GDM1 (cell line): ENCODE results near the gene DYNLT2B.
"Not testable (repeated sequence)": the region's sequence is repeated elsewhere in the genome, so short reads cannot be mapped to it uniquely, and the experiment has no call there.

Source experiments
- DNase-seq: peaks from one replicate; lab custom pipeline; 2025; lab: John Stamatoyannopoulos, UW

The DYNLT2B gene

GRCh38 chr3:196272826-196273225, 45.2 kb downstream of the DYNLT2B start:
- no peak for DNase-seq

GRCh38 chr3:196270499-196270898, 47.5 kb downstream of the DYNLT2B start:
- no peak for DNase-seq

- no peak for DNase-seq
Observed at GRCh38 chr3:196268284-196269163, 49.5 kb downstream of the DYNLT2B start.

- DNase-seq: no peak
Observed at GRCh38 chr3:196263819-196264218, 54.2 kb downstream of the DYNLT2B start.

GRCh38 chr3:196260784-196261183, 57.3 kb downstream of the DYNLT2B start:
- no peak for DNase-seq

GRCh38 chr3:196255776-196256175, 62.3 kb downstream of the DYNLT2B start:
- DNase-seq: no peak

GRCh38 chr3:196254376-196255283, 63.4 kb downstream of the DYNLT2B start:
- no peak for DNase-seq

GRCh38 chr3:196251918-196252317, 66.1 kb downstream of the DYNLT2B start:
- DNase-seq: no peak

- no peak for DNase-seq
Observed at GRCh38 chr3:196246612-196247308, 71.3 kb downstream of the DYNLT2B start.

- not testable (repeated sequence) for DNase-seq
Observed at GRCh38 chr3:196244166-196244565, 73.9 kb downstream of the DYNLT2B start.

- no peak for DNase-seq
Observed at GRCh38 chr3:196241704-196242103, 76.3 kb downstream of the DYNLT2B start.
